ENCODE data around the gene ADCY7. TPM values are rescaled to one million over a fixed set of nuclear protein-coding genes. Genes with fewer than 3 reads are reported as not detected.

The ADCY7 gene
- total RNA-seq, 1 experiment from 2014 or later = 5.5 TPM

- ChIA-PET CTCF (no interaction called here), POLR2A (ENCODE audit: low non-redundant PET) (no interaction called here)
- no TSS peak for BruUV-seq (replicated peaks)
- intact Hi-C loops (cut with micrococcal nuclease; ENCODE audit: unreplicated experiment) = loop anchor here (10.0 kb wide), 1 partner anchor 305 kb away; no protein-coding TSS in a partner anchor
- Histone ChIP-seq H3K4me3 (ENCODE audit: low read depth, low read length, poor library complexity, severe bottlenecking) (no peak overlapping the region), H3K9me3 (ENCODE audit: low read depth, low read length, poor library complexity, severe bottlenecking) (no peaks in the 10 kb centered on the region), H3K27ac (ENCODE audit: low read depth, low read length, poor library complexity, severe bottlenecking) (no peak overlapping the region), H3K4me1 (ENCODE audit: insufficient read depth, low read length, poor library complexity, severe bottlenecking) (no peaks in the 10 kb centered on the region), H3K36me3 (ENCODE audit: insufficient read depth, low read length, poor library complexity, severe bottlenecking) (peaks cover 69% of the 10 kb centered on the region), H3K27me3 (replicated peaks; ENCODE audit: insufficient read depth, low read depth, low read length, poor library complexity) (no peaks in the 10 kb centered on the region)
- no peak for DNase-seq (ENCODE audit: low spot score)
- TF ChIP-seq CTCF (conservative IDR thresholded peaks at IDR 0.05; ENCODE audit: low read depth, low read length) = no peak
- TF ChIP-seq EZH2 (IDR thresholded peaks at IDR 0.05; ENCODE audit: borderline replicate concordance, low read depth, low read length, poor library complexity, severe bottlenecking) = no peak
Observed at GRCh38 chr16:50360033-50360778, 93.9 kb downstream of the ADCY7 start.

- intact Hi-C loops (cut with micrococcal nuclease; ENCODE audit: unreplicated experiment) = loop anchor here (10.0 kb wide), 1 partner anchor 304 kb away; no protein-coding TSS in a partner anchor
- Histone ChIP-seq H3K9me3 (ENCODE audit: low read depth, low read length, poor library complexity, severe bottlenecking) (no peaks in the 10 kb centered on the region), H3K27me3 (replicated peaks; ENCODE audit: insufficient read depth, low read depth, low read length, poor library complexity) (no peaks in the 10 kb centered on the region), H3K27ac (ENCODE audit: low read depth, low read length, poor library complexity, severe bottlenecking) (no peak overlapping the region), H3K36me3 (ENCODE audit: insufficient read depth, low read length, poor library complexity, severe bottlenecking) (peaks cover 69% of the 10 kb centered on the region), H3K4me3 (ENCODE audit: low read depth, low read length, poor library complexity, severe bottlenecking) (no peak overlapping the region), H3K4me1 (ENCODE audit: insufficient read depth, low read length, poor library complexity, severe bottlenecking) (no peaks in the 10 kb centered on the region)
- no TSS peak for BruUV-seq (replicated peaks)
- no peak for TF ChIP-seq EZH2 (IDR thresholded peaks at IDR 0.05; ENCODE audit: borderline replicate concordance, low read depth, low read length, poor library complexity, severe bottlenecking)
- TF ChIP-seq CTCF (conservative IDR thresholded peaks at IDR 0.05; ENCODE audit: low read depth, low read length) = no peak
- DNase-seq (ENCODE audit: low spot score) = no peak
- ChIA-PET POLR2A (ENCODE audit: low non-redundant PET) (no interaction called here), CTCF (no interaction called here)
Observed at GRCh38 chr16:50360779-50361178, 94.4 kb downstream of the ADCY7 start.

GRCh38 chr16:50363656-50364055 is 97.3 kb downstream of the ADCY7 start:
- TF ChIP-seq EZH2 (IDR thresholded peaks at IDR 0.05; ENCODE audit: borderline replicate concordance, low read depth, low read length, poor library complexity, severe bottlenecking) = no peak
- no peak for TF ChIP-seq CTCF (conservative IDR thresholded peaks at IDR 0.05; ENCODE audit: low read depth, low read length)
- CTCF ChIA-PET = no interaction called here
- Histone ChIP-seq H3K4me3 (ENCODE audit: low read depth, low read length, poor library complexity, severe bottlenecking) (no peak overlapping the region), H3K4me1 (ENCODE audit: insufficient read depth, low read length, poor library complexity, severe bottlenecking) (peaks cover 8% of the 10 kb centered on the region), H3K9me3 (ENCODE audit: low read depth, low read length, poor library complexity, severe bottlenecking) (no peaks in the 10 kb centered on the region), H3K27me3 (replicated peaks; ENCODE audit: insufficient read depth, low read depth, low read length, poor library complexity) (no peaks in the 10 kb centered on the region), H3K27ac (ENCODE audit: low read depth, low read length, poor library complexity, severe bottlenecking) (no peak overlapping the region), H3K36me3 (ENCODE audit: insufficient read depth, low read length, poor library complexity, severe bottlenecking) (peaks cover 64% of the 10 kb centered on the region)
- DNase-seq (ENCODE audit: low spot score) = no peak
- POLR2A ChIA-PET (ENCODE audit: low non-redundant PET) = no interaction called here
- no TSS peak for BruUV-seq (replicated peaks)
- intact Hi-C loops (cut with micrococcal nuclease; ENCODE audit: unreplicated experiment) = loop anchor here (10.0 kb wide), 1 partner anchor 301 kb away; no protein-coding TSS in a partner anchor
